SK-N-SH (cell line): Measurements from ENCODE around the gene ATG2A. TPM values are rescaled to one million over a fixed set of nuclear protein-coding genes. Genes with fewer than 3 reads are reported as not detected.
A peak's percentile ranks its signal among the peaks of the same experiment; 100 is the strongest.

Experiments used
- CTCF ChIA-PET: fragments of 300-600, 350-600 bp; formaldehyde crosslinking; extraction: SDS; loops from one replicate; lab custom pipeline; 2021; lab: Yijun Ruan, JAX
- POLR2A ChIA-PET: fragments of 350-600 bp; sonication (Branson Sonifier 250); formaldehyde crosslinking; extraction: SDS; loops from one replicate; lab custom pipeline; 2020; ENCODE audit warnings: antibody characterized with exemption, inconsistent platforms; lab: Yijun Ruan, JAX
- DNase-seq: peaks from one replicate; pipeline ENCODE4 v3.0.0; 2012
- H2AFZ ChIP-seq: fragments of 200-600 bp; sonication (generic); 2 replicates; pipeline ENCODE4 v1.8.1; 2016; ENCODE audit warnings: antibody characterized with exemption, mild to moderate bottlenecking, low read depth
- H3F3A ChIP-seq: fragments of 200-600 bp; sonication (generic); replicated peaks from 2 replicates; pipeline ENCODE3; 2016; ENCODE audit warnings: antibody characterized with exemption, mild to moderate bottlenecking; ENCODE audit not compliant: insufficient read depth
- H3K27ac ChIP-seq, 2 experiments: fragments of 200-500 bp in 1 of 2; fragments of 200-600 bp in 1 of 2; sonication (Bioruptor generic) in 1 of 2; sonication (generic), shearing (Covaris generic) in 1 of 2; 2 replicates each; pipeline versions ENCODE4 v1.5.1 to v1.6.1; 2014 to 2016; ENCODE audit warnings: low read depth in 2 of 2, inconsistent platforms in 1 of 2, low read length in 1 of 2, mild to moderate bottlenecking in 1 of 2, mixed read lengths in 1 of 2
- H3K27me3 ChIP-seq: fragments of 200-600 bp; sonication (generic), shearing (Covaris generic); 2 replicates; pipeline ENCODE4 v1.6.1; 2016; ENCODE audit warnings: mixed run types; ENCODE audit not compliant: insufficient read depth
- H3K36me3 ChIP-seq, 2 experiments: fragments of 200-500 bp in 1 of 2; fragments of 200-600 bp in 1 of 2; sonication (Bioruptor generic) in 1 of 2; sonication (generic) in 1 of 2; replicated peaks in 1 of 2; 2 replicates each; pipeline versions ENCODE3 to v1.5.1; 2014 to 2016; ENCODE audit warnings: low read length in 1 of 2, mild to moderate bottlenecking in 1 of 2; ENCODE audit not compliant: insufficient read depth in 2 of 2, control insufficient read depth in 1 of 2
- H3K4me1 ChIP-seq, 2 experiments: fragments of 200-500 bp in 1 of 2; fragments of 200-600 bp in 1 of 2; sonication (Bioruptor generic) in 1 of 2; sonication (generic), shearing (Covaris generic) in 1 of 2; 2 replicates each; pipeline versions ENCODE4 v1.5.1 to v1.6.1; 2014 to 2016; ENCODE audit warnings: low read depth in 1 of 2, low read length in 1 of 2, mixed run types in 1 of 2; ENCODE audit not compliant: insufficient read depth in 2 of 2, control insufficient read depth in 1 of 2
- H3K4me2 ChIP-seq: fragments of 200-600 bp; sonication (generic), shearing (Covaris generic); 2 replicates; pipeline ENCODE4 v1.6.1; 2017; ENCODE audit warnings: mixed run types
- H3K4me3 ChIP-seq, 2 experiments: fragments of 200-500 bp in 1 of 2; fragments of 200-600 bp in 1 of 2; sonication (Bioruptor generic) in 1 of 2; sonication (generic), shearing (Covaris generic) in 1 of 2; 2 replicates each; pipeline versions ENCODE4 v1.5.1 to v1.8.1; 2014 to 2016; ENCODE audit warnings: low read depth in 2 of 2, inconsistent platforms in 1 of 2, low read length in 1 of 2, mild to moderate bottlenecking in 1 of 2, mixed read lengths in 1 of 2, moderate library complexity in 1 of 2
- H3K79me2 ChIP-seq: fragments of 200-600 bp; sonication (generic); 2 replicates; pipeline ENCODE4 v1.8.1; 2017; ENCODE audit warnings: mild to moderate bottlenecking; ENCODE audit not compliant: insufficient read depth
- H3K9ac ChIP-seq: fragments of 200-600 bp; sonication (generic); 2 replicates; pipeline ENCODE4 v1.6.1; 2017; ENCODE audit warnings: mixed run types
- H3K9me2 ChIP-seq: fragments of 200-600 bp; sonication (generic); 2 replicates; pipeline ENCODE4 v1.6.1; 2017; ENCODE audit warnings: mixed run types
- H3K9me3 ChIP-seq: fragments of 200-600 bp; sonication (generic); 2 replicates; pipeline ENCODE4 v1.6.1; 2017; ENCODE audit warnings: mixed run types, mild to moderate bottlenecking, moderate library complexity
- H4K20me1 ChIP-seq: fragments of 200-600 bp; sonication (generic); 2 replicates; pipeline ENCODE4 v1.6.1; 2017; ENCODE audit warnings: mild to moderate bottlenecking, mixed run types; ENCODE audit not compliant: insufficient read depth
- FOXM1 ChIP-seq: IDR thresholded peaks from 2 replicates; pipeline ENCODE4 v1.4.0; 2012; ENCODE audit warnings: low read depth, mild to moderate bottlenecking
- GABPA ChIP-seq: IDR thresholded peaks from 2 replicates; pipeline ENCODE4 v1.4.0; 2012; ENCODE audit warnings: low read depth, mild to moderate bottlenecking
- GATA2 ChIP-seq: sonication (generic); formaldehyde crosslinking; IDR thresholded peaks from 2 replicates; pipeline ENCODE4 v1.5.0; 2020; ENCODE audit warnings: mild to moderate bottlenecking, missing genetic modification reagents
- IRF3 ChIP-seq: fragments of 150-350 bp; IDR thresholded peaks from 2 replicates; pipeline ENCODE4 v1.6.1; 2016; ENCODE audit warnings: mild to moderate bottlenecking, low read depth, low read length
- JUND ChIP-seq: IDR thresholded peaks from 2 replicates; pipeline ENCODE4 v1.4.0; 2012
- NFIC ChIP-seq: IDR thresholded peaks from 2 replicates; pipeline ENCODE4 v1.4.0; 2012; ENCODE audit warnings: borderline replicate concordance
- RFX5 ChIP-seq: IDR thresholded peaks from 2 replicates; pipeline ENCODE4 v1.6.1; 2012; ENCODE audit warnings: mild to moderate bottlenecking, improper control_type of control experiment, low read length
- TEAD4 ChIP-seq: IDR thresholded peaks from 2 replicates; pipeline ENCODE4 v1.4.0; 2012; ENCODE audit warnings: mild to moderate bottlenecking, borderline replicate concordance; ENCODE audit not compliant: insufficient read depth
- YY1 ChIP-seq: IDR thresholded peaks from 2 replicates; pipeline ENCODE4 v1.4.0; 2012; ENCODE audit warnings: low read depth, mild to moderate bottlenecking
- WGBS: methylation state at CpG from one replicate; pipeline ENCODE4 v1.1.6; 2017; ENCODE audit warnings: low lambda C conversion rate; 5-methylcytosine and 5-hydroxymethylcytosine counted together
- polyA plus RNA-seq, 3 experiments: library from polyadenylated mRNA; depleted of rRNA; stranded (reverse); fragments of >200 nt; gene quantifications; 2 replicates each; pipeline ENCODE4 v1.2.3, GENCODE V29; 2012

ATG2A gene
- polyA plus RNA-seq, 1 of the 3 experiments (the other 2 are of a cell fraction), result 7.1 TPM

GRCh38 chr11:64874308-64875240 lies 42.4 kb downstream of the ATG2A start:
- POLR2A ChIA-PET, result interaction anchor here (0.6 kb wide), 1 partner anchor 997 kb away, joined by 3 read pairs; no protein-coding TSS in a partner anchor
- peaks cover 9% of the 10 kb centered on the region for H3F3A ChIP-seq
- H3K9me3 ChIP-seq, result no peaks in the 10 kb centered on the region
- 95% methylated on average over 26 of the region's 29 CpGs for WGBS
- H3K4me3 ChIP-seq, result no peak overlapping the region
- peak overlapping the region; percentile 92; the same call in 1 of the 2 replicates for H3K4me2 ChIP-seq
- peaks cover 87% of the 10 kb centered on the region for H3K79me2 ChIP-seq
- H3K27ac ChIP-seq, result no peak overlapping the region
- no peaks in the 10 kb centered on the region for H3K27me3 ChIP-seq
- peaks cover 61% of the 10 kb centered on the region for H4K20me1 ChIP-seq
- DNase-seq, result no peak
- TF ChIP-seq YY1 (no peak), RFX5 (no peak), GATA2 (no peak), IRF3 (no peak), TEAD4 (no peak)
- peaks cover 22 to 30% of the 10 kb centered on the region in 2 experiments for H3K36me3 ChIP-seq
- no peak overlapping the region for H2AFZ ChIP-seq
- peaks cover 24 to 26% of the 10 kb centered on the region in 2 experiments; a peak in 3 of 4 replicates for H3K4me1 ChIP-seq
- CTCF ChIA-PET, result interaction anchor here (0.9 to 26.7 kb wide), 5 partner anchors 11 to 27 kb away, joined by 3 to 530 read pairs (median 32); partner anchors contain the start of gene CDC42BPG
- no peak overlapping the region for H3K9ac ChIP-seq
- no peaks in the 10 kb centered on the region for H3K9me2 ChIP-seq

GRCh38 chr11:64872790-64873488 lies 44.1 kb downstream of the ATG2A start:
- CTCF ChIA-PET, result interaction anchor here (0.8 to 8.1 kb wide), 6 partner anchors 8 to 26 kb away, joined by 3 to 53 read pairs (median 4); no protein-coding TSS in a partner anchor
- POLR2A ChIA-PET, result no interaction called here
- no peak overlapping the region for H3K4me2 ChIP-seq

More at GRCh38 chr11:64872790-64873488, 44.1 kb downstream of the ATG2A start:
- H3K79me2 ChIP-seq, result peaks cover 95% of the 10 kb centered on the region
- peaks cover 78% of the 10 kb centered on the region for H4K20me1 ChIP-seq
- DNase-seq, result no peak
- H3K27ac ChIP-seq, result no peak overlapping the region
- no peak overlapping the region for H3K9ac ChIP-seq
- H3K4me3 ChIP-seq, result no peak overlapping the region
- TF ChIP-seq GABPA, result no peak
- no peak for TF ChIP-seq FOXM1
- TF ChIP-seq JUND, result no peak
- TF ChIP-seq NFIC, result no peak
- 92% methylated on average over 8 of the region's 8 CpGs for WGBS
- H3K9me2 ChIP-seq, result no peaks in the 10 kb centered on the region
- H3K9me3 ChIP-seq, result no peaks in the 10 kb centered on the region
- peaks cover 22 to 33% of the 10 kb centered on the region in 2 experiments; a peak in 3 of 4 replicates for H3K4me1 ChIP-seq
- H3K36me3 ChIP-seq, result peaks cover 22 to 30% of the 10 kb centered on the region in 2 experiments
- H2AFZ ChIP-seq, result no peak overlapping the region
- peaks cover 17% of the 10 kb centered on the region for H3F3A ChIP-seq
- no peaks in the 10 kb centered on the region for H3K27me3 ChIP-seq
